Endothelial cell of umbilical vein (primary cell): ENCODE results near the gene DLD. TPM values are rescaled to one million over a fixed set of nuclear protein-coding genes. Genes with fewer than 3 reads are reported as not detected.
A peak's percentile ranks its signal among the peaks of the same experiment; 100 is the strongest.

ENCODE experiments used
- BruUV-seq: library from RNA; stranded (reverse); fragments of 400-500 nt; replicated peaks from 2 replicates; lab custom pipeline; 2021; lab: Mats Ljungman, UMichigan
- CTCF ChIA-PET: fragments of 300-600, 350-600 bp; sonication (Branson Sonifier 250); formaldehyde crosslinking; loops from one replicate; lab custom pipeline; 2021; ENCODE audit warnings: antibody characterized with exemption, inconsistent platforms; lab: Charles Lee
- POLR2A ChIA-PET: fragments of 300-600, 350-600 bp; sonication (Branson Sonifier 250); formaldehyde crosslinking; loops from one replicate; lab custom pipeline; 2021; ENCODE audit warnings: antibody characterized with exemption, inconsistent platforms; lab: Charles Lee
- DNase-seq: peaks from one replicate; pipeline ENCODE4 v3.0.0-alpha.2; 2011; ENCODE audit warnings: low read depth, low spot score
- FAIRE-seq: peaks from 2 replicates; lab custom pipeline; 2011; peaks lifted over from hg19 to GRCh38; lab: Jason Lieb, UNC
- H2AFZ ChIP-seq: 2 replicates; pipeline ENCODE4 v1.6.0; 2012; ENCODE audit warnings: low read depth, low read length, control low read depth, inconsistent platforms
- H3K27ac ChIP-seq: 2 replicates; pipeline ENCODE4 v1.5.1; 2011; ENCODE audit warnings: low read depth, mild to moderate bottlenecking, control low read depth, low read length, moderate library complexity; ENCODE audit not compliant: insufficient read depth
- H3K27me3 ChIP-seq, 2 experiments: 2 replicates each; pipeline versions ENCODE4 v1.6.0 to v1.6.1; 2011; ENCODE audit warnings: low read length in 2 of 2, mixed read lengths in 1 of 2; ENCODE audit not compliant: control insufficient read depth in 2 of 2, insufficient read depth in 2 of 2
- H3K36me3 ChIP-seq, 2 experiments: 2 replicates in 1 of 2; 3 replicates in 1 of 2; pipeline ENCODE4 v1.5.1; 2011; ENCODE audit warnings: low read length in 2 of 2, mild to moderate bottlenecking in 1 of 2, moderate library complexity in 1 of 2; ENCODE audit not compliant: control insufficient read depth in 2 of 2, insufficient read depth in 2 of 2; ENCODE audit errors: extremely low read depth in 1 of 2
- H3K4me1 ChIP-seq: 3 replicates; pipeline ENCODE4 v1.5.1; 2011; ENCODE audit warnings: mild to moderate bottlenecking, low read length; ENCODE audit not compliant: control insufficient read depth, insufficient read depth; ENCODE audit errors: extremely low read depth
- H3K4me2 ChIP-seq: 2 replicates; pipeline ENCODE4 v1.6.1; 2011; ENCODE audit warnings: low read length, control low read depth, mixed read lengths; ENCODE audit not compliant: insufficient read depth
- H3K4me3 ChIP-seq, 3 experiments: fragments of 200-600 bp in 1 of 3; sonication (generic), shearing (Covaris generic) in 1 of 3; replicated peaks in 1 of 3; 2 replicates each; pipeline ENCODE4 v1.5.1; 2011 to 2016; ENCODE audit warnings: control low read depth in 3 of 3, low read length in 3 of 3, mild to moderate bottlenecking in 2 of 3, inconsistent platforms in 1 of 3, low read depth in 1 of 3, moderate library complexity in 1 of 3; ENCODE audit not compliant: insufficient read depth in 1 of 3
- H3K79me2 ChIP-seq: 2 replicates; pipeline ENCODE4 v1.6.0; 2012; ENCODE audit warnings: low read length, inconsistent platforms; ENCODE audit not compliant: control insufficient read depth, insufficient read depth
- H3K9ac ChIP-seq: replicated peaks from 2 replicates; pipeline ENCODE3; 2011; ENCODE audit warnings: low read length, control low read depth; ENCODE audit not compliant: insufficient read depth; ENCODE audit errors: extremely low read depth
- H3K9me1 ChIP-seq: replicated peaks from 3 replicates; pipeline ENCODE4 v1.6.0; 2011; ENCODE audit warnings: mild to moderate bottlenecking, low read length; ENCODE audit not compliant: control insufficient read depth, insufficient read depth; ENCODE audit errors: extremely low read depth
- H3K9me3 ChIP-seq: replicated peaks from 2 replicates; pipeline ENCODE4 v1.5.1; 2012; ENCODE audit warnings: low read length, inconsistent platforms; ENCODE audit not compliant: control insufficient read depth, insufficient read depth
- H4K20me1 ChIP-seq: replicated peaks from 2 replicates; pipeline ENCODE3; 2011; ENCODE audit warnings: mild to moderate bottlenecking, low read length; ENCODE audit not compliant: control insufficient read depth, insufficient read depth; ENCODE audit errors: extremely low read depth
- EZH2 ChIP-seq: IDR thresholded peaks from 2 replicates; pipeline ENCODE4 v1.6.1; 2012; ENCODE audit warnings: borderline replicate concordance, low read depth, mild to moderate bottlenecking, moderate library complexity, low read length, inconsistent platforms; ENCODE audit not compliant: severe bottlenecking
- FOS ChIP-seq: IDR thresholded peaks from 2 replicates; pipeline ENCODE4 v1.6.1; 2011; ENCODE audit warnings: mild to moderate bottlenecking, low read length, moderate library complexity, borderline replicate concordance; ENCODE audit not compliant: insufficient read depth
- GATA2 ChIP-seq: IDR thresholded peaks from 2 replicates; pipeline ENCODE4 v1.7.0; 2011; ENCODE audit warnings: low read depth, mild to moderate bottlenecking, moderate library complexity, mixed read lengths, low read length; ENCODE audit not compliant: insufficient read length, insufficient read depth
- JUN ChIP-seq: IDR thresholded peaks from 2 replicates; pipeline ENCODE4 v1.6.1; 2011; ENCODE audit warnings: borderline replicate concordance, low read depth; ENCODE audit not compliant: insufficient read length, insufficient read depth
- MAX ChIP-seq: IDR thresholded peaks from 2 replicates; pipeline ENCODE4 v1.6.1; 2011; ENCODE audit not compliant: insufficient read depth, insufficient read length
- MYC ChIP-seq: IDR thresholded peaks from one replicate; pipeline ENCODE4 v1.6.1; 2011; ENCODE audit warnings: mild to moderate bottlenecking, low read depth, low read length
- POLR2A ChIP-seq: IDR thresholded peaks from 2 replicates; pipeline ENCODE4 v1.6.1; 2012; ENCODE audit warnings: low read depth, mild to moderate bottlenecking, control low read depth, low read length
- POLR2AphosphoS5 ChIP-seq: IDR thresholded peaks from 2 replicates; pipeline ENCODE4 v1.6.1; 2012; ENCODE audit warnings: low read depth, mild to moderate bottlenecking, control low read depth, low read length, moderate library complexity; ENCODE audit not compliant: insufficient read depth
- dilution Hi-C: fragments of 300-500 bp; cut with MboI; formaldehyde crosslinking; loops from one replicate; pipeline ENCODE4 v1.15.0; 2019; ENCODE audit warnings: low sequenced_read_pairs; ENCODE audit not compliant: extremely low pct_ligation_motif_present
- intact Hi-C: fragments of 100-400 bp; cut with micrococcal nuclease; formaldehyde crosslinking; loops from one replicate; pipeline ENCODE4 v1.10.0; 2022
- polyA plus RNA-seq, 4 experiments: library from polyadenylated mRNA; depleted of rRNA in 3 of 4; stranded (reverse) in 3 of 4; unstranded in 1 of 4; fragments of >200 nt; gene quantifications; 2 replicates each; pipeline versions ENCODE4 v1.2.1 to v1.2.3, GENCODE V29; 2011 to 2012; ENCODE audit warnings: missing spikeins in 1 of 4
- total RNA-seq: library from RNA; stranded (reverse); gene quantifications from 2 replicates; pipeline ENCODE4 v1.2.3, GENCODE V29; 2021
- TF ChIP-seq, protein P1 (sequence below), 2 donors: IDR thresholded peaks; 1 replicate in 1 of 2; 2 replicates in 1 of 2; pipeline ENCODE4 v1.5.1; 2011; ENCODE audit warnings: low read length in 2 of 2, mild to moderate bottlenecking in 2 of 2, moderate library complexity in 2 of 2, control low read depth in 1 of 2, inconsistent platforms in 1 of 2, low read depth in 1 of 2; ENCODE audit not compliant: insufficient read depth in 1 of 2; ENCODE audit errors: extremely low read depth in 1 of 2

DLD gene
- total and polyA plus RNA-seq, 2 donors (not counting 3 experiments of a cell fraction or from before 2014, with no cell fraction given): 61.7 to 95.0 TPM

GRCh38 chr7:107913851-107914250 is 22.9 kb downstream of the DLD start:
- dilution Hi-C loops (no loop called here), intact Hi-C loops (no loop called here)
- Histone ChIP-seq H3K9ac (no peak overlapping the region), H3K4me3 (no peak overlapping the region), H3K79me2 (peaks cover 10% of the 10 kb centered on the region), H3K9me1 (peaks cover 2% of the 10 kb centered on the region), H2AFZ (no peak overlapping the region), H3K36me3 (peaks cover 8 to 37% of the 10 kb centered on the region in 2 experiments), H3K27ac (no peak overlapping the region), H3K4me2 (no peak overlapping the region), H4K20me1 (no peaks in the 10 kb centered on the region), H3K27me3 (no peaks in the 10 kb centered on the region), H3K9me3 (no peaks in the 10 kb centered on the region), H3K4me1 (peaks cover 6% of the 10 kb centered on the region)
- no TSS peak for BruUV-seq
- DNase-seq (no peak), FAIRE-seq (no peak)
- CTCF ChIA-PET: no interaction called here
- POLR2A ChIA-PET: no interaction called here
- TF ChIP-seq EZH2 (no peak), FOS (peak; percentile 25)

GRCh38 chr7:107914831-107915230 is 23.8 kb downstream of the DLD start:
- peak; percentile 55 for DNase-seq
- Histone ChIP-seq H3K9me1 (peaks cover 2% of the 10 kb centered on the region), H3K27ac (no peak overlapping the region), H3K36me3 (peaks cover 5 to 37% of the 10 kb centered on the region in 2 experiments), H3K4me2 (no peak overlapping the region), H3K4me1 (peaks cover 6% of the 10 kb centered on the region), H3K9me3 (no peaks in the 10 kb centered on the region), H4K20me1 (no peaks in the 10 kb centered on the region), H3K9ac (no peak overlapping the region), H3K79me2 (peaks cover 10% of the 10 kb centered on the region), H3K4me3 (no peak overlapping the region), H2AFZ (no peak overlapping the region), H3K27me3 (no peaks in the 10 kb centered on the region)
- FAIRE-seq: no peak
- CTCF ChIA-PET: no interaction called here
- intact Hi-C loops: no loop called here
- POLR2A ChIA-PET: no interaction called here
- no TSS peak for BruUV-seq
- dilution Hi-C loops: no loop called here
- TF ChIP-seq, protein P1, sequence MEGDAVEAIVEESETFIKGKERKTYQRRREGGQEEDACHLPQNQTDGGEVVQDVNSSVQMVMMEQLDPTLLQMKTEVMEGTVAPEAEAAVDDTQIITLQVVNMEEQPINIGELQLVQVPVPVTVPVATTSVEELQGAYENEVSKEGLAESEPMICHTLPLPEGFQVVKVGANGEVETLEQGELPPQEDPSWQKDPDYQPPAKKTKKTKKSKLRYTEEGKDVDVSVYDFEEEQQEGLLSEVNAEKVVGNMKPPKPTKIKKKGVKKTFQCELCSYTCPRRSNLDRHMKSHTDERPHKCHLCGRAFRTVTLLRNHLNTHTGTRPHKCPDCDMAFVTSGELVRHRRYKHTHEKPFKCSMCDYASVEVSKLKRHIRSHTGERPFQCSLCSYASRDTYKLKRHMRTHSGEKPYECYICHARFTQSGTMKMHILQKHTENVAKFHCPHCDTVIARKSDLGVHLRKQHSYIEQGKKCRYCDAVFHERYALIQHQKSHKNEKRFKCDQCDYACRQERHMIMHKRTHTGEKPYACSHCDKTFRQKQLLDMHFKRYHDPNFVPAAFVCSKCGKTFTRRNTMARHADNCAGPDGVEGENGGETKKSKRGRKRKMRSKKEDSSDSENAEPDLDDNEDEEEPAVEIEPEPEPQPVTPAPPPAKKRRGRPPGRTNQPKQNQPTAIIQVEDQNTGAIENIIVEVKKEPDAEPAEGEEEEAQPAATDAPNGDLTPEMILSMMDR (IDR thresholded peaks at IDR 0.05; ENCODE audit: extremely low read depth in 1 of 2, insufficient read depth in 1 of 2, low read depth in 1 of 2, low read length in 2 of 2): no peak
- TF ChIP-seq MYC (no peak), POLR2AphosphoS5 (no peak), GATA2 (no peak), FOS (no peak), JUN (no peak), MAX (no peak), POLR2A (no peak), EZH2 (no peak)
